GM13976 (cell line): ENCODE data around the gene PIK3R1.

ENCODE experiments used
- DNase-seq: peaks from one replicate; pipeline ENCODE4 v3.0.0; 2012; ENCODE audit warnings: low spot score
- in situ Hi-C: fragments of 300-500 bp; cut with MboI; formaldehyde crosslinking; loops from one replicate; pipeline ENCODE4 v1.12.0; 2022; ENCODE audit warnings: low sequenced_read_pairs, mixed read lengths, inconsistent platforms; ENCODE audit not compliant: unreplicated experiment
- TF ChIP-seq, protein P1 (sequence below): IDR thresholded peaks from 2 replicates; pipeline ENCODE4 v1.5.1; 2012; ENCODE audit warnings: borderline replicate concordance, mild to moderate bottlenecking; ENCODE audit not compliant: insufficient read depth; ENCODE audit errors: extremely low read depth, missing control alignments, control extremely low read depth

The PIK3R1 gene

DNA sequence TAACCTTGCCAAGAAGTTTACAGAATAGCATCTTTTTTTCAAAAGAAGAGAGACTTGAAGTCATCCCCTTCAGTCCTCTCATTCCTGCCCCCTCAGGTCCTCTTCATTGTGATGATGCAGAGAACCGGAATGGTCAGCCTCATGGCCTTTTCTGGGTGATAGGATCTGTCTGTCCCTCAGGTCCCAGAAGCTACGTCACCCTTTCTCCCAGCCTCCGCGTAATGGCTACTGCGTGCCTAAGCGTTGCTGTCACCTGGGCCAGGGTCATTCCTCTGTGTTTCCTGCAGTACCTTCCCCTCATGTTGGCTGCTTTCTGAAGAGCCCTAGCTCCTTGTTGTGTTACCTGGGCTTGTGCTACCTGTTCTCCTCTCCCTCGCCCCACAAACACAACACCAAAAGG lies 4.7 kb downstream of the PIK3R1 start:
- in situ Hi-C loops, result no loop called here
- TF ChIP-seq, protein P1, sequence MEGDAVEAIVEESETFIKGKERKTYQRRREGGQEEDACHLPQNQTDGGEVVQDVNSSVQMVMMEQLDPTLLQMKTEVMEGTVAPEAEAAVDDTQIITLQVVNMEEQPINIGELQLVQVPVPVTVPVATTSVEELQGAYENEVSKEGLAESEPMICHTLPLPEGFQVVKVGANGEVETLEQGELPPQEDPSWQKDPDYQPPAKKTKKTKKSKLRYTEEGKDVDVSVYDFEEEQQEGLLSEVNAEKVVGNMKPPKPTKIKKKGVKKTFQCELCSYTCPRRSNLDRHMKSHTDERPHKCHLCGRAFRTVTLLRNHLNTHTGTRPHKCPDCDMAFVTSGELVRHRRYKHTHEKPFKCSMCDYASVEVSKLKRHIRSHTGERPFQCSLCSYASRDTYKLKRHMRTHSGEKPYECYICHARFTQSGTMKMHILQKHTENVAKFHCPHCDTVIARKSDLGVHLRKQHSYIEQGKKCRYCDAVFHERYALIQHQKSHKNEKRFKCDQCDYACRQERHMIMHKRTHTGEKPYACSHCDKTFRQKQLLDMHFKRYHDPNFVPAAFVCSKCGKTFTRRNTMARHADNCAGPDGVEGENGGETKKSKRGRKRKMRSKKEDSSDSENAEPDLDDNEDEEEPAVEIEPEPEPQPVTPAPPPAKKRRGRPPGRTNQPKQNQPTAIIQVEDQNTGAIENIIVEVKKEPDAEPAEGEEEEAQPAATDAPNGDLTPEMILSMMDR, result no peak
- DNase-seq, result no peak

DNA sequence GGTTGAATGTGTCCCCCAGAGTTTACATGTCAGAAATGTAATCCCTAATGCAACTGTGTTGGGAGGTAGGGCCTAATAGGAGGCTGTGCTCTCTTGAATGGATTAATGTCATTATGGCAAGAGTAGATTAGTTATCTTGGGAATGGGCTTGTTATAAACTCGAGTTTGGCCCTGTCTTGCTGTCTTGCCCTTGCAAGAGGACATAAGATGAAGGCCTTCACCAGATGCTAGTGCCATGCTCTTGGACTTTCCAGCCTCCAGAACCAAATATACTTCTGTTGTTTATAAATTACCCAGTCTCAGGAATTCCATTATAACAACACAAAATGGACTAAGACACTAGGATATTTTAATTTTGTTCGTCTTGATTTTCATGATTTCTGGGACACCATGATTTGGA lies 5.4 kb downstream of the PIK3R1 start:
- DNase-seq, result no peak
- TF ChIP-seq, protein P1, result no peak
- in situ Hi-C loops, result no loop called here

DNA sequence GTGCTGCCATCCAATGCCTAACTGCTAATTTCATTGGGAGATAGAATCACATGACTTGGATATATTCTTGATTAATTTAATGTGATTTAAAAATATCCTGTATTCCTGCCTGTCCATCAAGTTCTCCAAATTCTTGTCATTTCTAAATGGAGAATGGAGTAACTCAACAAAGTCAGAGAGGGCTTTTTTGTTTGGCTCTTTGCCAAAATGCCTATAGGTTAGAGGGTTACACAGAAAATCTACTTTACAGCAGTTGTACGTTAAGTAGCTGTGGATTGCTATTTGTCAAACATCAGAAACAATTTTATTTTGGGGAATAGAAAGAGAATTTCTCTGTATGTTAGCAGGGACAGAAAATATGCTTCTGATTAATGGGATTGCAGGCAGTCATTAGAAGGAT lies 5.9 kb downstream of the PIK3R1 start:
- no peak for DNase-seq
- TF ChIP-seq, protein P1, result no peak
- in situ Hi-C loops, result no loop called here

DNA sequence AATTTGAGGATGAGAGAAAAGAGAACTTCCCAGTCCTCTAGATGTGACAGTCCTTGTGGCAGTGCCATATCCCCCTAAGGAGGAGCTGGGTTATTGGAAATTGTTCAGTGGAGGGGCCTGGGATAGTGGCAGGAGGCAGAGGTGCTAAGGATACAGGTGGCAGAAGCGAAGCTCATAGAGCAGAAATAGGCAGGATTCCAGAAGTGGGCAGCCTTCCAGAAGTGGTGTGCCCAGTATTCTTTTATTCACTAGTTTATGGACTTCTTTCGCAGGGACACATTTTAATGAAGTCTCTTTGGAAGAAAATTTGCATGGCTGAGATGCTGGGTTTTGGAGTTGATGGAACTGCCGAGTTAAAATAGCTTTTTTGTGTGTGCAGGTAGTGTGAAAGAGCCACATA lies 6.8 kb downstream of the PIK3R1 start:
- TF ChIP-seq, protein P1, result no peak
- no peak for DNase-seq
- in situ Hi-C loops, result no loop called here

DNA sequence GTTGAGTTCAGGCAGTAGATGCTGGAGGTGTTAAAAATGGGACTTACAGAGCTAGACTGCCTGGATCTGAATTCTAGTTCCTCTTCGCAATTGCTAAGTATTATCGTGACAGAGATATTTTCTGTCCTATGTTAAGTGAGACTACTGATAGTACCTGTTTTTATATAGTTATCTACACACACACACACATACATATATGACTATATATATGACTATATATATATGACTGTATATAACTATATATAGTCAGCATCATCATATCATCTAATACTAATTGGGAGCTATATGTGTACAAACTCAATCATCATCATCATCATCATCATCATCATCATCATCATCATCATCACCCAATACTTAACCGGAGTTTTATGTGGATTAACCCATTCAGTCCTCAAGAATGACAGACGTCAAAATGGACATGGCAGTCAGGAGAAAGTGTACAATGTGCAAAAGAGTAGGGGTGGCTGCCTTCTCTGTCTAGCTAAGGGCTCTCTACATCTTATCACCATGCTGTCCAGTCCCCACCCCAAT lies 7.3 kb downstream of the PIK3R1 start:
- in situ Hi-C loops, result no loop called here
- no peak for DNase-seq
- TF ChIP-seq, protein P1, result no peak

DNA sequence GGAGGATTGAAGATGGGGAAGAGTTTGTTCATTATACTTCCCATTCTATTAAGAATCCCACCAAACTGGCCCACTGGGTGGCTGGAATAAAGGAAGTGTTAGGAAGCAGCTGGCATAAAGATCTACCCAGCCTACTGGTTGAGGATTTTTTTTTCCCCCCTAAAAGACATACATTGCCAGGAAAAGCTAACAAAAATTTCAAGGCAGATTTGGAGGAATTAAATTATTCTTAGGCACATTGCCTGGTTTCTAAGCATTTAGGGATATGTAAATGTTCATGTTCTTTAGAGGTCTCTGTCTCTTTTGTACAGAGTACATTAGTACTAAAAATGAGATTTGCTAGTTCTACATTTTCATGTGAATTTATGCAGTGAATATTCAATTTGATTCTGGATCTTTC lies 8.3 kb downstream of the PIK3R1 start:
- in situ Hi-C loops, result no loop called here
- DNase-seq, result no peak
- TF ChIP-seq, protein P1, result no peak

DNA sequence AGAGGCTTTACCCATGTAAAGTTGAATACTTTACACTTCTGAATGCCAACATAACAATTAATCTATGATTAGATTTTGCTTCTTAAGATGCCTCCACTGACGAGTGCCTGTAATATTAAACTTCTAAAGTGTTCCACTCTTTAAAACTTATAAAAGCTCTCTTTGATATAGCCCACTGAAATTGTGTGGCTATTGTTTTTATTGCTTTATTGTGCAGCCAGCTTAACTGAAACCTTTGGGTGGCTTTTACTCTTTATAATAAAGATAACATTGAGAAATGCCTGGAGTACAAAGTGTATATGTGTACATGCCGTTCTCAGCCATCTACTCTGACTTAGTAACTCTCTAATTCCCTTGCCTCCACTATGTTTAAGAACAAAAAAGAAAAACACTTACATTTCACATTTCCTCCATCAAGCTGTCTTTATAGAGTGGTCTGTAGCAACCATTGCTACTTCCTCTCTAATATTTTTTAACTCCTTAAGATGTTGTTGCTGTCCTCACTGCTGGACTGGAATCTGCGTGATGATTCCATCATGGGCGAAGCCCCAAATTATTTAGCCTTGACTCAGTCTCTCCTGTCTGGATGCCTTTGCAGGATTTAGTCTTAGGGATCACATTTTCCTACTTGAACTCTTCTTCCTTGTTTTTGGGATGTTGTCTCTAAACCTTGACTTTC lies 9.1 kb downstream of the PIK3R1 start:
- TF ChIP-seq, protein P1, result no peak
- in situ Hi-C loops, result no loop called here
- DNase-seq, result no peak
